K562 (cell line): Measurements from ENCODE around the gene CHST7. TPM values are rescaled to one million over a fixed set of nuclear protein-coding genes. Genes with fewer than 3 reads are reported as not detected.

Experiments used
- CBX2 ChIP-seq: fragments of 200-600 bp; sonication (generic); IDR thresholded peaks from one replicate; pipeline ENCODE4 v1.6.1; 2012; ENCODE audit warnings: mild to moderate bottlenecking, low read length, inconsistent platforms; ENCODE audit not compliant: insufficient read depth, poor library complexity, severe bottlenecking
- CREB3L1 ChIP-seq: fragments of 450-650 bp; IDR thresholded peaks from 2 replicates; pipeline ENCODE4 v1.6.1; 2014; ENCODE audit warnings: low read depth, mild to moderate bottlenecking, moderate library complexity, borderline replicate concordance
- CTCF ChIP-seq, 3 experiments: IDR thresholded peaks in 2 of 3; conservative IDR thresholded peaks in 1 of 3; 2 replicates each; pipeline ENCODE4 v1.5.1; 2011 to 2012; ENCODE audit warnings: low read length in 3 of 3, mild to moderate bottlenecking in 3 of 3, control low read depth in 2 of 3, improper control_type of control experiment in 1 of 3, inconsistent platforms in 1 of 3, low read depth in 1 of 3, mixed read lengths in 1 of 3, moderate library complexity in 1 of 3; ENCODE audit not compliant: insufficient read depth in 2 of 3
- DNMT1 ChIP-seq: fragments of 450-650 bp; IDR thresholded peaks from 2 replicates; pipeline ENCODE4 v1.6.1; 2016; ENCODE audit warnings: antibody characterized with exemption, mild to moderate bottlenecking
- ZBTB11 ChIP-seq, 3 experiments: fragments of 200-800 bp in 1 of 3; fragments of 250-450 bp in 1 of 3; fragments of 450-650 bp in 1 of 3; sonication (Bioruptor Pico) in 1 of 3; sonication (Bioruptor generic) in 1 of 3; formaldehyde crosslinking in 1 of 3; IDR thresholded peaks; 2 replicates each; pipeline versions ENCODE4 v1.6.1 to v1.8.0; 2016 to 2022; ENCODE audit warnings: mild to moderate bottlenecking in 2 of 3, missing genetic modification characterization in 2 of 3, missing compliant biosample characterization in 1 of 3, moderate library complexity in 1 of 3
- polyA plus RNA-seq, 8 experiments: library from polyadenylated mRNA; depleted of rRNA in 4 of 8; stranded (reverse) in 5 of 8; unstranded in 3 of 8; fragments of >200 nt; fragmentation: Nextera tagmentation in 2 of 8; fragmentation: Illumina TruSeq in 1 of 8; extraction: Ambion mirVana in 2 of 8; extraction: Trizol in 1 of 8; gene quantifications; 2 replicates each; pipeline versions ENCODE4 v1.2.1 to v1.2.3, GENCODE V29; 2011 to 2014; ENCODE audit warnings: inconsistent platforms in 1 of 8, missing spikeins in 1 of 8
- total RNA-seq, 7 experiments: library from RNA; depleted of rRNA in 6 of 7; stranded (reverse); fragments of >200 nt in 6 of 7; fragmentation: Illumina TruSeq in 2 of 7; extraction: Trizol in 2 of 7; gene quantifications; 2 replicates each; pipeline versions ENCODE4 v1.2.1 to v1.2.3, GENCODE V29; 2011 to 2021; ENCODE audit warnings: low replicate concordance in 1 of 7

CHST7 gene
- total and polyA plus RNA-seq, 9 of the 15 experiments (the other 6 are each of a cell fraction or from before 2014, with no cell fraction given) = 0.04 to 0.41 (median 0.09) TPM; not detected in 2

GRCh38 chrX:46589977-46590723, 16.6 kb downstream of the CHST7 start (continued):
- no peak for TF ChIP-seq CREB3L1
- TF ChIP-seq ZBTB11 (CRISPR knock-in tag; IDR thresholded peaks at IDR 0.05) = no peak
- no peak for TF ChIP-seq DNMT1
- no peak for TF ChIP-seq CTCF (IDR thresholded peaks at IDR 0.05 in 2 of 3, conservative IDR thresholded peaks at IDR 0.05 in 1 of 3; ENCODE audit: insufficient read depth in 2 of 3, low read depth in 1 of 3, low read length in 3 of 3)
- no peak for TF ChIP-seq CBX2
